ENCODE results near the gene CDCA5.

DNA sequence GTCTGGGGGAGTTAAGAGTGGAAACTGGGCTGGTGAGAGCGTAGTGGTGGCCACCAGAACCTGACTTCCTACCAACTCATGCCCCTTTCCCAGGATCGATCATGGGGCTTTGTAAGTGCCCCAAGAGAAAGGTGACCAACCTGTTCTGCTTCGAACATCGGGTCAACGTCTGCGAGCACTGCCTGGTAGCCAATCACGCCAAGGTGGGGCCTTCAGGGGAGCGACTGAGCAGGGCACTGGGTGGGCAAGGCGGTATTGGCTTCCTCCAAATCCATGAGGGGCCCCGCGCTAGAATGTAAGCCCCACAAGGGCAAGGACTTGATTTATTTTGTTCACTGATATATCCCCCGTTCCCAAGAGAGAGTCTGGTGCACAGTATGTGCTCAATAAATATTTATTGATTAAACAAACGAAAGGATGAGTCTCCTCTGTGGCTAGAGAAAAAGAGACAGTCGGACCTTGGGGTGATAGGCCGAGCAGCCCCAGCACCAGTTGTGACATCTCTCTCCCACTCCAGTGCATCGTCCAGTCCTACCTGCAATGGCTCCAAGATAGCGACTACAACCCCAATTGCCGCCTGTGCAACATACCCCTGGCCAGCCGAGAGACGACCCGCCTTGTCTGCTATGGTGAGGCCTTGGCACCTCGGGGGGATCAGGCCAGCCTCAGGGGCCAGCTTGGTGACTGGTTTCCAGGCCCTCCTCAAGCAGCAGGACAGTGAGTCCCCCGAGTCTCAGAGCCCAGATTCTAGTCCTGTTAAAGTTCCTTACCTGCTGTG is 947 bp upstream of the CDCA5 start:
- TF ChIP-seq, protein P1, sequence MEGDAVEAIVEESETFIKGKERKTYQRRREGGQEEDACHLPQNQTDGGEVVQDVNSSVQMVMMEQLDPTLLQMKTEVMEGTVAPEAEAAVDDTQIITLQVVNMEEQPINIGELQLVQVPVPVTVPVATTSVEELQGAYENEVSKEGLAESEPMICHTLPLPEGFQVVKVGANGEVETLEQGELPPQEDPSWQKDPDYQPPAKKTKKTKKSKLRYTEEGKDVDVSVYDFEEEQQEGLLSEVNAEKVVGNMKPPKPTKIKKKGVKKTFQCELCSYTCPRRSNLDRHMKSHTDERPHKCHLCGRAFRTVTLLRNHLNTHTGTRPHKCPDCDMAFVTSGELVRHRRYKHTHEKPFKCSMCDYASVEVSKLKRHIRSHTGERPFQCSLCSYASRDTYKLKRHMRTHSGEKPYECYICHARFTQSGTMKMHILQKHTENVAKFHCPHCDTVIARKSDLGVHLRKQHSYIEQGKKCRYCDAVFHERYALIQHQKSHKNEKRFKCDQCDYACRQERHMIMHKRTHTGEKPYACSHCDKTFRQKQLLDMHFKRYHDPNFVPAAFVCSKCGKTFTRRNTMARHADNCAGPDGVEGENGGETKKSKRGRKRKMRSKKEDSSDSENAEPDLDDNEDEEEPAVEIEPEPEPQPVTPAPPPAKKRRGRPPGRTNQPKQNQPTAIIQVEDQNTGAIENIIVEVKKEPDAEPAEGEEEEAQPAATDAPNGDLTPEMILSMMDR (conservative IDR thresholded peaks at IDR 0.05; ENCODE audit: low read depth, low read length), result no peak
- no peak for TF ChIP-seq EZH2 (IDR thresholded peaks at IDR 0.05; ENCODE audit: borderline replicate concordance, low read depth, low read length, poor library complexity, severe bottlenecking)
